HS-27A (cell line): Measurements from ENCODE around the gene KIF17.
A peak's percentile ranks its signal among the peaks of the same experiment; 100 is the strongest.

Source experiments
- DNase-seq: peaks from one replicate; pipeline ENCODE4 v3.0.0-alpha.2; 2012; ENCODE audit warnings: low read depth, missing footprints

KIF17 gene

DNA sequence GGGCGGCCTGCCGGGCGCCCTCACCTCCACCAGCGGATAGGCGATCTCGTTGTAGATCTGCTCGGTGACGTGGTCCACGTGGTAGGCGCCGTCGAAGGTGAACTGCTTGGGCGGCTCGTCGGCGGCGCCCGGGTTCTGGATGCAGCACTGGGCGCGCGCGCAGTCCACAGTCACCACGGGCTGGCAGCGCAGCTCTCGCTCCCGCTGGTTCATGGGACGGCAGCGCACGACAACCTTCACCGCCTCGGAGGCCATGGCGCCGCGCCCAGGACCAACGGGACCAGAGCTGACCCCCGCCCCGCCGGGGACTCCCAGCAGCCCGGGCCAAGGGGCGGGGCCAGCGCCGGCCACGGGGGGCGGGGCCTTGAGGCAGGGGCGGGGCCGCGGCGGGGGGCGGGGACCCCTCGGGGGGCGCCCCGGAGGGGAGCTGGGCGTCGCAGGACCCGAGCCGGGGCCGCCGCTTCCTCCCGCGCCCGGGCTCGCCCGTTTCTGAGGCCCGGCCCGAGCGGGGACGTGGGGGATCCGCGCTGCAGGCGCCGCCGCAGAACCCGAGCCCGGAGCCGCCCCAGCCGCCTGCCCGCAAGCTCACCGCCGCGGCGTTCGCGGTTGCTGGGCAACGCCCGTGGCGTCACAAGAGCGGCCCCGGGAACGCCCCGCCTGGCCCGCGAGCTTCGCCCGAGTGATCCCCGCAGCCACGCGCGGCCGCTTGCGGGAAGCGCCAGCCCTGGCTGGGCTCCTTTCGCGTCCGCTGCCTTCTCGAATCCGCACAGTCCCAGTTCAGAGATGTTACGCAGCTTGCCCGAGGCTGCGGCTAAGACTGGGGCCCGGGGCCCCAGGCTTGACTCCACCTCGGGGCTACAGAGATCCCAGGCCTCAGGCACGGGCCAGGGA, at the start of gene KIF17:
Gene KIF17 (minus strand): TSS at position 556 of the 891 bp plus-strand sequence. CDS start 301 bp downstream, at position 255.
- DNase-seq, result no peak

DNA sequence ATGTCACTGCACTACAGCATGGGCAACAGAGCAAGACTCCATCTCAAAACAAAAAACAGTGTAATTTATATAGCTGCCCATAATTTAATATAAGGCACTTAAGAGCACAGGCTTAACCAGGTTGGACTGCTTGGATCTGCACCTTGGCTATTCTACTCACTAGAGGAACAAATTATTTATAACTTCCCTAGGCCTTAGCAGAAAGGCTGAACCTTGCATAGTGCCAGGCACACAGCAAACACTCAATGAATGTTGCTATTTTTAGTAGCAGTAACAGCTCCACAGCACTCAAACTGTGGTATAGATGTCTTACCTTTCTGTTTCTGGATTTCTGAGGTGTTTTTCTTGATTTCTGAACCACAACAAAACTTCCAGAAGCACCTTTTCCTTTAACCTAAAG, 49.5 kb upstream of the KIF17 start:
- DNase-seq, result no peak

DNA sequence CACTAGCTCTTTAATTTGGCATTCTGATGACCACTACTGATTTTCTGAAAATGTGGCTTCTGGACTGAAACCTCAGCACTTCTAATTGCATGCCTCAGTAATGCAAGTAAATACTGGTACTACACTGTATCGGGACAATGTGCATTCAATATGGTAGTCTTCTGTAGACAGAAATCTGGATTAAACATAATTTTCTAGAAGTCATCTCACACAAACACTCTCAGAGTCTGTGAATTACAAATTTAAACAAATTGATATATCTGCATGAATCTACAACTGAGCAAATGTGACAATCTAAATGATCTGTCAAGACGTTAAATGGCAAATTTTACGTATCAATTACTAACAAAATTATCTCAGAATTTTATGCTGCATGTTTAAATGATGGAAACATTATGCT, 45.6 kb upstream of the KIF17 start:
- DNase-seq, result no peak

DNA sequence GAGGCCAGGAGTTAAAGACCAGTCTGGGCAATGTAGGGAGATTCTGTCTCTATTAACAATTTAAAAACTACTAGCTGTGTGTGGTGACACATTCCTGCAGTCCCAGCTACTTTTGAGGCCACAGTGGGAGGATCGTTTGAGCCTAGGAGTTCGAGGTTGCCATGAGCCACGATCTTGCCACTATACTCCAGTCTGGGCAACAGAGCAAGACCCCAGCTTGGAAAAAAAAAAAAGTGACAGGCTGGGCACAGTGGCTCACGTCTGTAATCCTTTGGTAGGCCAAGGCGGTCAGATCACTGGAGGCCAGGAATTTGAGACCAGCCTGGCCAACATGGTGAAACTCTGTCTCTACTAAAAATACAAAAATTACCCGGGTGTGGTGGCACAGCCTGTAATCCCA, 42.5 kb upstream of the KIF17 start:
- no peak for DNase-seq

DNA sequence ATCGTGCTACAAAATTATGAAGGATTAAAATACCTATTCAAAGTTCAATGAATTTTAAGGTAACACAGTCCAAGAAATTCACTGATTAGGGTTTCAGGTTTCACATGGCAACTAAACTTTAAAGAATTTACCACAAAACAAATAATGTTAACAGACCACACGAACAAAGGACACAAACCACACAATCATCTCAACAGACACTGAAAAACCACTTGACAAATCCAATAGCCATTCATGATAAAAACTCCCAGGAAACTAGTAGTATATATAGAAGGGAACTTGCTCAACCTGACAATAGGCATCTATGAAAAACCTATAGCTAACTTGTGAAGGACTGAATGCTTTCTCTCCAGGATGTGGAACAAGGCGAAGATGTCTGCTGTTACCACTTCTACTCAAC, 35.8 kb upstream of the KIF17 start:
- no peak for DNase-seq

DNA sequence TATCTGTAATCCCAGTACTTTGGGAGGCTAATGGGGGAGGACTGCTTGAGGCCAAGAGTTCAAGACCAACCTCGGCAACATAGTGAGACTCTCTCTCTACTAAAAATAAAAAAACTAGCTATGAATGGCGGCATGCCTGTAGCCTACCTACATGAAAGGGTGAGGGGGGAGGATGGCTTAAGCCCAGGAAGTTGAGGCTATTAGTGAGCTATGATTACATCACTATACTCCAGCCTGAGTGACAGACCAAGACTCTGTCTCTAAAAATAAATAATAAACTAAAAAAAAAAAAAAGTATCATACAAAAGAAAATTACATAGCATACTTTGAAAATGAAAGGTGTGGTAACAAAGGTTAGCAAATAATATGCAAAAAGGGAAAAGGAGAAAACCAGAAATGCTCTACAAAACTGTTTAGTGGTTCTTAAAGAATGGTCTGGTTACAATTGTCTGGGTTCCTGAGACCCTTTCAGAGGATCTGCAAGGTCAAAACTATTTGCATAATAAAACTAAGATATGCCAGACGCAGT, 33.7 kb upstream of the KIF17 start:
- no peak for DNase-seq

DNA sequence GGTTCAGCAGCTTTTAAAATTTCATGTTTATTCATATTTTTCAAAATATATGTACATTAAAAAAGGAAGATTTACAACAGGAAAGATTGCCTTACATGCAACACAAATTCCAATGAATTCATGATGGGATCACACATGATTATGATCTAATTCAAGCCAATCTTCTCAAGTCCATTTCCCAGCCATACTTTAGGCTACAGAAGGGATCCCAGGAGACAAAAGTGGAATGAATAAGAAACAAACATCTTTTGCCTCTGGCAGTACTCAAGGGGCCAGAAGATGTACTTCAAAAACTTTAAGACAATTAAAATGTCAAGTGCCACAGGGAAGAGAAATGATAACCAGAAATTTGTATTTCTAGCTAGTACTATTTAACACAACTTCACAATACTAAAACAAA, 24.9 kb upstream of the KIF17 start:
- DNase-seq, result no peak

DNA sequence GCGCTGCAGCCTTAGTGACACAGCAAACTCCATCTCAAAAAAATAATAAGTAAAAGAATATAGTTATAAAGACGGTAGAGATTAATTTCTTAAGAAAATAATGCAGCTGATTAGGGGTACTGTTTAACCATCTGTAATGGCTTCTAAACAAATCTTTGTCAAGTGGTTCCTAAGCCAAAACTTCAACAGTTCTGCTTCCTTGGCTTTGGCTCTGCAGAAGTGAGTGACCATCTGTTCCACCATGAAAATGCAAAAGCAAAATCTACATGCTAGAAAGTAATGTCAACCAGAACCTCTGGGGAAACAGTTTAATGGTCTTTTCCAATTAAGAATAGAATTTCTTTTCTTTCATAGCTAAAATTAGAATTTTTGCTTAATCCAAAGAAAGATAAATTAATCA, 23.0 kb upstream of the KIF17 start:
- DNase-seq, result no peak

DNA sequence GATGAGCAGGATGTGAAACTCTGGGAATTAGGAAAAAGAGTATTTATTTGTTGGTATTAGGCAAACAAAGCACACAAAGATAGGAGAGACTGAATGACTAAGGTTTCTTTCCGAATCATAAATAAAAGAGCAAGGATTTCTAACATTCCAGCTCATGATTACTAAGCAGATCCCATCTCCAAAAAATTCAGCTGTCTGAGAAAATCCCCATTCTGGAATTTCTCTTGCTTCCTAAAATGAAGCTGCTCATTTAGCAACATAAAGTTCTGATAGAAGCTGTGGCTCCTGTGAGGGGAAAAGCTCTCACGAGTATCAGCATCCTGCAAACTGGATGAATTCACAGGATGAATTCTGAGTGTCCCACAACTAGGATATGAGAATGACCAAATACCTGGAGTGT, 21.4 kb upstream of the KIF17 start:
- peak; percentile 36 for DNase-seq

DNA sequence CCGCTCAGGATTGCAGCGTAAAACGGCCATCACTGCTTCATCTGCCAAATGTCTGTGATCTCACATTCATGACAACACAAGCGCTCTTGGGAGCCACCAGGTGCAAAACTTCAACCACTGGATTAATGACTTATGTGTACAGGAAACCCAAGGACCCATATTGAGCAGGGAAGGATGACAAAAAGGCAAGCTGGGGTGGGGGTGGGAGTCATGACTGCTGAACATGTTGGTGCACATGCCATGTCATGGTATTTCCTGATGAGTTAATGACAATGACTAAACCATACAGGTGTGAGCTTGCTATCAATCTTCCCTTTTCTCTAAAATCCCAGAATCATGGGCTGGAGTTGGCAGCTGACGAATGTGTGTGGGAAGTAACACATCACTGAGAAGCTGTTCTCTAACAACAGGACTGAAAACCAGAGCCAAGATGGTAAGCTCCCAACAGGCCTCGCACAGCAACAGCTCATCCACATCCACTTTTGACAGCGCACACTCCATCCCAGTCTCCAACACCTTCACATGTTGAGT, 17.8 kb upstream of the KIF17 start:
- no peak for DNase-seq

DNA sequence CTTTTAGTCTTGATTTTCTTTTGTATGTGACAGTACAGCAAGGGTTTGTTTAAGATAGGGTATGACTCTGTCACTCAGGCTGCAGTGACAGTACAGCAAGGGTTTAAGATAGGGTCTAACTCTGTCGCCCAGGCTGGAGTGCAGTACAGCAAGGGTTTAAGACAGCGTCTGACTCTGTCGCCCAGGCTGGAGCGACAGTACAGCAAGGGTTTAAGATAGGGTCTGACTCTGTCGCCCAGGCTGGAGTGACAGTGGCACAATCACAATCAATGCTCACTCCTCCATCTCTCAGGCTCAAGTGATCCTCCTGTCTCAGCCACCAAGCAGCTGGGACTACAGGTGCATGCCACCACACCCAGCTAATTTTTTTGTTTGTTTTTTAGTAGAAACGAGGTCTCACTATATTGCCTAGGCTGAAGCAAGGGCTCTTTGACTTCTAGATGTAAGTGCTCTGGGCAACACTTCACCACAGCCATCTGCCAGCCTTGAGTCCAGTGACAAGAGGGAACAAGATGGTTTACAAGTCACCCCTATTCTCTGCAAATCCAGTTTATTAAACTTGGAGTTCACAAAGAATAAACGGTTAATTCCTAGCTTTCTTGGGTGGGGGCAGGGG, 15.7 kb upstream of the KIF17 start:
- DNase-seq, result no peak

DNA sequence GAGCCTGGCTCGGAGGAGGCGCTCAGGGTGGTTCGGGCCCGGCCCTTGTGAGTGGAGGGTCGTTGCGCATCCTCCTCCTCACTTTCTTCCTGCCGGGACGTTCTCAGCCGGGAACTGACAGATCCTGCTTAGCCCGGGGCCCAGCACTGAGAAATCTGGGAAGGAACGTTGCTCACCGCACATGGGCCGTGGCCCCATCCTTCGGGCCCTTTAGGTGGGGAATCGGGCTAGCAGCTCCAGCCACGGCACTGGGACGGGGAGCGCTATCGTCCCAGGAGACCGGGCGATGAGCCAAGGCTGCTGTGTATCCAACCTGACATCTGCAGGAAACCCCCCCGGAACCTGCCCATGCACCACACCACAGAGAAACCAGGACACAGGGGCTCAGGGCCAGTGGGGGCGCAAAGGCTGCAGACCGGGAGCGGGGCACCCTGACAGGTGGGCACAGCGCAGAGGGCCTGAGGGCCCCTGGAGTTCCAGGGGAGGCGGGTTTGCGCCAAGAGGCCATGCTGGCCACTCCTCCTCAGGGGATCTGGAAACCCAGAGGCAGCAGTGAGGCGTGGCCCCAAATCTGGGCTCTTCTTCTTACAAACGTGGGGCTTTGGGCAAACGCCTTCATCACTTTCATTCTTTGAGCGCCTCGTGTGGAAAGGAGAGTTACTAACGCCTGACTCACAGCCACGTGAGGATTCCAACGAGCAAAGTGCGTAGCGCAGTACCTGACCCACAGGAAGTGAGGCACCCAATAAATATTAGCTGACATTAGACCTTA, 15.0 kb upstream of the KIF17 start, which contains the start of gene SH2D5:
Gene SH2D5 (minus strand): TSS at position 116 of the 772 bp plus-strand sequence. CDS start 4,659 bp downstream, outside the sequence.
- DNase-seq, result peak; percentile 99

DNA sequence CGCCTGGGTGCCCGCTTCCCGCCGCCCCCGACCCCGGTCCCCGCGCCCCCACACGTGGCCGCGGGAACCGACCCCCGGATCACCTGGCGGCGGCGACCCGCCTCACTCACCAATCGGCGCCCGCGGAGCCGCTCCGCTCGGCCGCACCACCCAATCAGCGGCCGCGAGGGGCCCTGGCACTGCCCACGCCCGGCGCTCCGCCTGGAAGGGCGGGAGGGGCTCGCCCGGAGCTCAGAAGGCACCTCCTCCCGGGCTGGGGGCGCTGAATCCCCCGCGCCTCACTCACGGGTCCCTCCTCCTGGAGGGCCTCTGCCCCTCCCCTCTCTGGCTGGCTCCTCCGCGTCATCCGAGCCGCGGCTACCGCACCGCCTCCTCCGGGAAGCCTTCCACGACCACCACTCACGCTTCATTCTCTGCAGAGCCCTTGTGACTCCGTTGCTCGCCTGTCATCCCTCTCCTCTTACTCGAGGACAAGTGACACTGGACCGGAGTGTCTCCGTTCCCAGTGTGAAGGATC, 14.3 kb upstream of the KIF17 start:
- peak; percentile 47 for DNase-seq

DNA sequence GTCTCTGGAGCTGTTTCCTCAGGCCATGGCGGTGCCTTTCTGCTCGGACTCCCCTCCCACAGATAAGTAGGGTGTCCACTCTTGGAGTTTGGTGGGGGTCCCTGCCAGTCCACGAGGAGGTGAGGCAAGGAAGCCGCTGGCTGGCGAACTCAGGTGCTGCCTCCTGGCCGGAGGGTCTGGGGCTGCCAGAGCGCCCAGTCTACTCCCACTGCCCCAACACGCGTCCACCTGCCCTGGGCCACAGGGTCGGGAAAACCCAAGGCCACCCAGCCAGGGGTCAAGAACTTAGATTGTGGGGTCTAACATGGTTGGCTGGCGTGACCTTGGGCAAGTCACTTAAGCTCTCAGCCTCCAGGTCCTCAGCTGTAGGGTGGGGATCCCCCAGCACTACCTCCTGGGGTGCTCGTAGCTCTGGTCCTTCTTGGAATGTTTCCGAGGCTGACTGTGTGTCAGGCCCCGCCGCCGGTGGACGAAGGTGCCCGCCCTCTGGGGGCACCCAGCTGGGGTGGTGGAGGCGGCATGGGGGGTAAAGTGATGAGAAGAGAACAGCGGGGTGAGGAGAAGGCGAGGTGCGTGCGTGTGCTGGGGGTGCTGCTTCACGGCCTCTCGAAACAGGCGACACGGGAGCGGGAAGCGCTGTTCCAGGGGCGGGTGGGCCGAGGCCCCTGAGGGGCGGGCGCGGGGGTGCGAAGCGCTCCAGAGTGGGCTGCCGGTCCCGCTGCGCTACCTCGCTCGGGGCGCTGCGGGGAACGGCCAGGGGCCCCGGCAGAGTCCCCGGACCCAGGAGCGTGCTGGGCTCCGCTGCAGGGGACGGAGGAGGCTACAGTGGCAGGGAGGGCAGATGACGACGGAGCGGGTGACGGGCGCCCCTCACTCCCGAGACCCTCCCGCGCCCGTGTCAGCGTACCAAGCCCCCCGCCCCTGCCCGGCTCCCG, 13.5 kb upstream of the KIF17 start:
- DNase-seq, result no peak

DNA sequence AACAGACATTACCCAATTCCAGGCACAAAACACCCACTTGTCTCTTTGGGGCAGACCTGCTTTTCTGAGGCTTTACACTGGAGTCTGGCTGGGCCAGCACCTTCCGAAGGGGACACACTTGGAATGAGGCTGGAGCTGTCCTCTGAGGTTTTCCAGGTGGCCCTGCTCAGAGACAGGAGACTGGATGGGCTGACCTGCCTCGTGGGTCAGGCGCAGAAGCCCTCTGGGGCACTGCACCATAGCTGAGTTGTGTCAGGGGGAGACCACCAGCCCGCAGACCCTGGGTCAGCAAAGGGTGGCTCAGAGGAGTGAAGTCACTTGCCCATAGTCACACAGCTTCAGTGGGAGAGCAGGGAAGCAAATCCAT, 12.9 kb upstream of the KIF17 start:
- DNase-seq, result no peak

DNA sequence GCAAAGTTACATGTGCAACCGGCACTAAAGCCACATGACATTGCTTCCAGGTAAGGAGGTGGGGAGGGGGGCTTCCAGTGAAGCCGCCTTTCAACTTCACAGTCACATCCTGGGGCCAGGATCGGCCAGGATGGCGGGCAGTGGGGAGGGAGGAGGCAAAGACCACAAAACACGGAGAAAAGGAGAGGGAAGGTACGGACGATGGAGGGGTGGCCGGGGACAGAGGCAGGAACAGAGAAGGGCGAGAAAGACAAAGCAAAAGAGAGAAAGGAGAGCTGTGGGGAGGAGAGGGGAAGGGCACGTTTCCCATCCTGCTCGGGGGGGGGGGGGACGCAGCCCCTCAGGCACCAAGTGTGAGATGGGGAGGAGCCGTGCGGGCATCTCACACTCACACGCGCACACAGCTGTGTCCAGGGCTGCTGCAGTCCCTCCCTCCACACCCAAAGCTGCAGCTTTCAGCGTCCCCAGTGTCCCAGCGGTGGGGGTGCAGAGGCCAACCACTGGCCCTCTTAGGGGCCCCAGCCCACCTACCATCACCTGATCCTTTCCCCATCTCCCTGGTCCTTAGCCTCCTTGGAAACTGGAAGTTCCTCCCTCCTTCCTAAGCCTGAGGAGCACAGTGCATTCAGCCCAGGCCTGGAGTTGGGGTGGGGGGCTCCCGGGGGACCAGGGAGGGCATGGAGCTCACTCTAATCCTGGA, 12.3 kb upstream of the KIF17 start:
- DNase-seq, result no peak

DNA sequence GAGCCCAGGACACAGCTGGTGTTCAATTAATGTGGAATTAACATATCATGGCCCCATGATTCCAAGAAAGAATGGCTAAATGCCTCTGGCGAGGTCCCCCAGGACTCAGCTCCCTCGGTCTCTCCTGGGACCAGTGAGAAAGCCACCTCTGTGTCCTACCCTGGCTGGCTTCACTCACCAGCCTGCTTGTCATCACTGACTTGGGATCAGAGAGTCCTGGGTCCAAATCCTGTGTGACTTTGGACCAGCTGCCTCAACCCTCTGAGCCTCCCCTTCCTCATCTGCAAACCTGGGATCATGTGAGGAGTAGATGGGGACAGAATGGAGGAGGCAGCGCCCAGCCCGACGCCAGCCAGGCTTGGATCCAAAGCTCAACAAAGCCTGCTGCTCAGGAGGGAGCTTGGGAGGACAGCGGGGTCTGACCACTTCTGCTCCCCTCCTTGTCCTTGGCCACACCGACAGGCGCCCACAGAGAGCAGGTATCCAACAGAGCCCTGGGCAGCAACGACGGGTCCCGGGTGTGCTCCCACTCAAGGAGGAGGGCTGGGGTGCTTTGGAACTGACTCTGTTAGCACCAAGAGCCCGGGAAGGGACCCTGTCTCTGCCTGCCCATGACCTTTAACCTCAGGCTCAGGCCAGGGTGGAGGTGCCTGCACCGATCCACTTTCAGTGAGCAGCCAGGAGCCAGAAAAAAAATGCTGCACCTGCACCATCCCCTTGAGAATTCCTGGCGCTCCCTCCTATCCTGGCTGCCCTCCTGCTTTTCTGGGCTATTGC, 11.5 kb upstream of the KIF17 start:
- no peak for DNase-seq

DNA sequence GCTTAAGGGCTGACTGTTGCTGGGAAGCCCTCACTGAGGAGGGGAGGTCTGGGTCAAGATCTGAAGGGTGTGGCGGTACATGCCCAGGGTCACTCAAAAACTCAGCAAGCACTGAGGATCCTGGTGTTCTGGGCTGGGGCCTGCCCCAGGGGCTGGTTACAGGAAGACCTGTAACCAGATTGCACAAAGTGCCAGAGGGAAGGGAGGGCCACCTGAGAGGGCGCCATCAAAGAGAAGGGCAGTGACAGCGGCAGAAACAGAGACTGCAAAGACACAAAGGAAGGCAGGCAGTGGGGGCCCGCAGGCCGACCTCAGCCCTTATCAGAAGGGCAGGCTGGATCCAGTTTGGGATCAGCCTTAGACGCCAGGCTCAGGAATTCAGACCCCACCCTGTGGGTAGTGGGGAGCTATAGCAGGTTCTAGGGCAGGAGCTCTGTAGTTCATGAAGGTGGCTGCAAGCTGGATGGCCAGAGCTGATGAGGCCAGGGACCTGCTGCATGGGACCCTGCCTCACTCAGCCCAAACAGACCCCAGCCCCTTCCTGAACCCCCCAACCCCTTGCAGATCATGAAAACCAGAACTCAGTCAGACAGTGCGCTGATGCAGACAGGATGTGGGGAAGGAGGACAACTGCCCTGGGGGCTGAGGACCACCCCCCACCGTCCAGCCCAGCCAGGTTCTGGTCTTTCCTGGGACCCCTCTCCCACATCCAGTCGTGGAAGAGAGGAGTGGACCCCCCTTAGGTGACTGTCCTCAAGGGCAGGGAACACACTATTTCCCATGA, 10.8 kb upstream of the KIF17 start:
- no peak for DNase-seq
